DND-41 (cell line): ENCODE measurements around the gene SPAG16.

Experiments
- EZH2 ChIP-seq: IDR thresholded peaks from 3 replicates; pipeline ENCODE4 v1.6.1; 2012; ENCODE audit warnings: borderline replicate concordance, low read depth, mild to moderate bottlenecking, moderate library complexity, low read length, inconsistent platforms; ENCODE audit not compliant: severe bottlenecking
- TF ChIP-seq, protein P1 (sequence below): IDR thresholded peaks from 2 replicates; pipeline ENCODE4 v1.5.1; 2012; ENCODE audit warnings: borderline replicate concordance, low read length, moderate library complexity, mild to moderate bottlenecking; ENCODE audit not compliant: poor library complexity, severe bottlenecking; ENCODE audit errors: extremely low read depth

DNA sequence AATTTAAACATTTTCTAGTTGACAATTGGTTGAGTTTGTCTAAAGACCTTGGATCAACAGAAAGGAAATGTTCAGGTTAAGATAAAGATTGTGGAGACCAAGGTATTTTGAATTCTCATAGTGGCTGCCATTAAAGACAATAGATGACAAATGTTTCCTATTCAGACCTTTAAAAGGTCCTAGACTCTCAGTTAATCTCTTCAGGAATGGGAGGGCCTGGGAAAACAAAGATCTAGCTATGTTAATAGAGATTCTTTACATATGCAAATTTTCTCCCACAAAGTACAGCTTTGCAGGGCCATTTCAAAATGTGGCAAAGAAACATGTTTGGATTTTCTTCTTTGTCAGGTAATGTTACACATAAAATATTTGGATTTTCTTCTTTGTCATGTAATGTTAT, 403.9 kb downstream of the SPAG16 start:
- no peak for TF ChIP-seq EZH2
- TF ChIP-seq, protein P1, sequence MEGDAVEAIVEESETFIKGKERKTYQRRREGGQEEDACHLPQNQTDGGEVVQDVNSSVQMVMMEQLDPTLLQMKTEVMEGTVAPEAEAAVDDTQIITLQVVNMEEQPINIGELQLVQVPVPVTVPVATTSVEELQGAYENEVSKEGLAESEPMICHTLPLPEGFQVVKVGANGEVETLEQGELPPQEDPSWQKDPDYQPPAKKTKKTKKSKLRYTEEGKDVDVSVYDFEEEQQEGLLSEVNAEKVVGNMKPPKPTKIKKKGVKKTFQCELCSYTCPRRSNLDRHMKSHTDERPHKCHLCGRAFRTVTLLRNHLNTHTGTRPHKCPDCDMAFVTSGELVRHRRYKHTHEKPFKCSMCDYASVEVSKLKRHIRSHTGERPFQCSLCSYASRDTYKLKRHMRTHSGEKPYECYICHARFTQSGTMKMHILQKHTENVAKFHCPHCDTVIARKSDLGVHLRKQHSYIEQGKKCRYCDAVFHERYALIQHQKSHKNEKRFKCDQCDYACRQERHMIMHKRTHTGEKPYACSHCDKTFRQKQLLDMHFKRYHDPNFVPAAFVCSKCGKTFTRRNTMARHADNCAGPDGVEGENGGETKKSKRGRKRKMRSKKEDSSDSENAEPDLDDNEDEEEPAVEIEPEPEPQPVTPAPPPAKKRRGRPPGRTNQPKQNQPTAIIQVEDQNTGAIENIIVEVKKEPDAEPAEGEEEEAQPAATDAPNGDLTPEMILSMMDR: no peak
